Neural crest cell (in vitro differentiated cells): ENCODE measurements around the gene FAM184A. TPM values are rescaled to one million over a fixed set of nuclear protein-coding genes. Genes with fewer than 3 reads are reported as not detected.

Source experiments
- DNase-seq: peaks from one replicate; pipeline ENCODE4 v3.0.0; 2021; ENCODE audit warnings: low read depth, mixed read lengths, low spot score
- H3K27ac Mint-ChIP-seq: one replicate; pipeline ENCODE4 v1.8.0; 2021; ENCODE audit warnings: mild to moderate bottlenecking, mixed read lengths; ENCODE audit not compliant: unreplicated experiment
- H3K27me3 Mint-ChIP-seq: 2 replicates; pipeline ENCODE4 v1.8.0; 2021; ENCODE audit warnings: low read depth, mild to moderate bottlenecking, mixed read lengths
- H3K36me3 Mint-ChIP-seq: 2 replicates; pipeline ENCODE4 v1.8.0; 2021; ENCODE audit warnings: low read depth, mild to moderate bottlenecking, mixed read lengths
- H3K4me1 Mint-ChIP-seq: 2 replicates; pipeline ENCODE4 v1.8.0; 2021; ENCODE audit warnings: mixed read lengths
- H3K4me3 Mint-ChIP-seq: one replicate; pipeline ENCODE4 v1.8.0; 2021; ENCODE audit warnings: mild to moderate bottlenecking, mixed read lengths
- H3K9me3 Mint-ChIP-seq: 2 replicates; pipeline ENCODE4 v1.8.0; 2021; ENCODE audit warnings: mixed read lengths
- total RNA-seq: library from RNA; stranded (reverse); gene quantifications from 2 replicates; pipeline ENCODE4 v1.2.1, GENCODE V29; 2021
- TF ChIP-seq, protein P1 (sequence below): fragments of 200-600 bp; sonication (generic); conservative IDR thresholded peaks from 2 replicates; pipeline ENCODE4 v1.5.0; 2021; ENCODE audit warnings: antibody characterized with exemption, mild to moderate bottlenecking

Gene FAM184A
- total RNA-seq, 1 donor from 2014 or later: 7.6 TPM

DNA sequence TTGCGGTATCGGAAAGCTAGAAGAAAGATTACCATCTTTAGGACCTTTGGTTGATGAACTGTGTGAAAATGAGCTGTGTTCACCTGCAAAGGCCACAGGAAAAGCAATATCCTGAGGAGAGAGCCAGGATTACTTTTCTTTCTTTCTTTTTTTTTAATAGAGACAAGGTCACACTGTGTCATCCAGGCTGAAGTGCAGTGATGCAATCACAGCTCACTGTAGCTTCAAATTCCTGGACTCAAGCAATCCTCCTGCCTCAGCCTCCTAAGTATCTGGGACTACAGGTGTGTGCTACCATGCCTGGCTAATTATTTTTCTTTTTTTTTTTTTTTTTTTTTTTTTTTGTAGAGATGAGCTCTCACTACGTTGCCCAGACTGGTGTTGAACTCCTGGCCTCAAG, 17.2 kb downstream of the FAM184A start:
- DNase-seq: no peak
- Mint-ChIP-seq H3K4me3 (no peak overlapping the region), H3K27me3 (no peaks in the 10 kb centered on the region), H3K9me3 (no peaks in the 10 kb centered on the region), H3K36me3 (no peaks in the 10 kb centered on the region), H3K4me1 (no peaks in the 10 kb centered on the region), H3K27ac (no peak overlapping the region)
- TF ChIP-seq, protein P1, sequence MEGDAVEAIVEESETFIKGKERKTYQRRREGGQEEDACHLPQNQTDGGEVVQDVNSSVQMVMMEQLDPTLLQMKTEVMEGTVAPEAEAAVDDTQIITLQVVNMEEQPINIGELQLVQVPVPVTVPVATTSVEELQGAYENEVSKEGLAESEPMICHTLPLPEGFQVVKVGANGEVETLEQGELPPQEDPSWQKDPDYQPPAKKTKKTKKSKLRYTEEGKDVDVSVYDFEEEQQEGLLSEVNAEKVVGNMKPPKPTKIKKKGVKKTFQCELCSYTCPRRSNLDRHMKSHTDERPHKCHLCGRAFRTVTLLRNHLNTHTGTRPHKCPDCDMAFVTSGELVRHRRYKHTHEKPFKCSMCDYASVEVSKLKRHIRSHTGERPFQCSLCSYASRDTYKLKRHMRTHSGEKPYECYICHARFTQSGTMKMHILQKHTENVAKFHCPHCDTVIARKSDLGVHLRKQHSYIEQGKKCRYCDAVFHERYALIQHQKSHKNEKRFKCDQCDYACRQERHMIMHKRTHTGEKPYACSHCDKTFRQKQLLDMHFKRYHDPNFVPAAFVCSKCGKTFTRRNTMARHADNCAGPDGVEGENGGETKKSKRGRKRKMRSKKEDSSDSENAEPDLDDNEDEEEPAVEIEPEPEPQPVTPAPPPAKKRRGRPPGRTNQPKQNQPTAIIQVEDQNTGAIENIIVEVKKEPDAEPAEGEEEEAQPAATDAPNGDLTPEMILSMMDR: no peak

DNA sequence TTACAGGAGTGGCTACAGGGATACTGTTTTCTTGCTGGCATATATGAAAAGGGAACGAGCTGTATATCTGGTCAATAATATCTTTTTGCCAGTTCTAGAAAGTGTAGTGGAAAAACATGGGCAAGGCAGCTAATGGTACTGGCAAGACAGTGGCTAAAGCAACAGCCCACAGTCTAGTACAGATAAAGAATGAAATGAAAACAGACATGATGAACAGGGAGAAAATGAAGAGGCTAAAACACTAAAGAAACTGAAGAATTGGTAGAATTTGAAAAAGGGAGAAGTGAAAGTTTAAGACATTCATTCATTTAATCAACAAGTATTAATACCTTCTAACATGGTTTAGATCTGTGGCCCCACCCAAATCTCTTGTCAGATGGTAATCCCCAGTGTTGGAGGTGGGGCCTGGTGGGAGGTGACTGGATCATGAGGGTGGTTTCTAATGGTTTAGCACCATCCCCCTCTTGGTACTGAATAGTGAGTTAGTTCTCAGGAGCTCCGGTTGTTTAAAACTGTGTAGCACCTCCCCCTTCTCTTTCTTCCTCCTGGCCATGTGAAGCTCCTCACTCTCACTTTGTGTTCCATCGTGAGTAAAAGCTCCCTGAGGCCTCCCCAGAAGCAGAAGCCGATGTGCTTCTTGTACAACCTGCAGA, 18.1 kb downstream of the FAM184A start:
- no peaks in the 10 kb centered on the region for H3K27me3 Mint-ChIP-seq
- no peak for DNase-seq
- no peak overlapping the region for H3K27ac Mint-ChIP-seq
- H3K9me3 Mint-ChIP-seq: no peaks in the 10 kb centered on the region
- H3K4me3 Mint-ChIP-seq: no peak overlapping the region
- TF ChIP-seq, protein P1: no peak
- H3K36me3 Mint-ChIP-seq: no peaks in the 10 kb centered on the region
- no peaks in the 10 kb centered on the region for H3K4me1 Mint-ChIP-seq

DNA sequence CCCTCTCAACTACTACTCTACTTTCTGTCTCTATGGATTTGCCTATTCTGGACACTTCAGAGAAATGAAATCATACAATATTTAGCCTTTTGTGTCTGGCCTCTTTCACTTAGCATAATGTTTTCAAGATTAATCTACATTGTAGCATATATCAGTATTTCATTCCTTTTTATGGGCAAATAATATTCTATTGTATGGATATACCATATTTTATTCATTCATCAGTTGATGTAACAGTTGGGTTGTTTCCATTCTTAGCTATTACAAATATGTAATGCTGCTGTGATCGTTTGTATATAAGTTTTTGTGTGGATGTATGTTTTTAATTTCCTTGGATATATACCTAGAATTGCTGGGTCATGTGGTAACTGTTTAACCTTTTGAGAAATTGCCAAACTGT, 23.4 kb downstream of the FAM184A start:
- Mint-ChIP-seq H3K4me1 (no peaks in the 10 kb centered on the region), H3K9me3 (peaks cover 4% of the 10 kb centered on the region), H3K27ac (no peak overlapping the region), H3K4me3 (no peak overlapping the region), H3K36me3 (peaks cover 2% of the 10 kb centered on the region), H3K27me3 (no peaks in the 10 kb centered on the region)
- TF ChIP-seq, protein P1: no peak
- no peak for DNase-seq

DNA sequence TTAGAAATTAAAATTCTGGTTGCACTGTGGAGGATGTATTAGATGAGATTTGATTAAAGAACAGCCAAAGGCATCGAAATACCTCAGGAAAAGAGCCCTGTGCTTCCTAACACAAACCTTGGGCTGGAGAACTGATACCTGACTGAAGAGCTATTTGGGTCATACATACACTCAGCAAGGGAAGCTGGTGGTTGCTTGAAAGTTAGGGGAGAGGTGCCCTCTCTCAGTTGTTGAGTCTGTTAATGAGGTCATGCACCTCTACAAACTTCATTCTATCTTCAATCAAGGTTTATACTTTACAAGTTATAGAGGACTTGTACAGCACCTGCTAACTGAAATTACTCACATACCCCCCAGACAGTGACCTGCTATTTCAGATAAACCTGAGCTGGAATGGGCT, 25.5 kb downstream of the FAM184A start:
- peaks cover 12% of the 10 kb centered on the region for H3K36me3 Mint-ChIP-seq

DNA sequence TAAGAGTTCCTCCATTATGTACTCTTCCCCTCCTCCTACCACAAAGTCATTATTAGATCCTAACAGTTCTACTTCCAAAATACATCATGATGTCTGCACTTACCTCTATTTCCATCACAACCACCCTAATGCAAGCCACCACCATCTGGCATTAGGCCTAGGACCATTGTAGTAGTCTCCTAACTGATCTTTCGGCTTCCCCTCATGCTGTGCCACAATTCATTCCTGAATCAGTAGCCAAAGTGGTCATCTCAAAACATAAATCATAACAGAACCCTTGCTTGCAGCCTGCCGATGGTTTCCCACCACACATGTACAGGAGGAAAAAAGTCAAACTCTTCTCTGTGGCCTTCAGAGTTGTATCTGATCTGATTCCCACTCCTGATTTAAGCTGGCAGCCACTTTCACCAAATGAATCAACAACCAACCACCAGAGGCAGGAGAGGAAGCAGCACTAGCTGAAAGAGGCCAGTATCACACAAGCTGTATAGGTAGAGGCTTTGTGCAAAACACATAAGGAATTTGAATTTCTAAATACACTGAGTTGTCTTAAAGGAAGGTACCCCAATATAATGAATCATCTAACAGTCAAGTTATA, 26.1 kb downstream of the FAM184A start:
- peaks cover 17% of the 10 kb centered on the region for H3K9me3 Mint-ChIP-seq
- no peaks in the 10 kb centered on the region for H3K4me1 Mint-ChIP-seq
- H3K27ac Mint-ChIP-seq: no peak overlapping the region
- DNase-seq: no peak
- no peak overlapping the region for H3K4me3 Mint-ChIP-seq
- peaks cover 16% of the 10 kb centered on the region for H3K36me3 Mint-ChIP-seq
- no peaks in the 10 kb centered on the region for H3K27me3 Mint-ChIP-seq
- TF ChIP-seq, protein P1: no peak

More for the DNA sequence above, 25.5 kb downstream of the FAM184A start:
- Mint-ChIP-seq H3K27me3 (no peaks in the 10 kb centered on the region), H3K9me3 (peaks cover 12% of the 10 kb centered on the region), H3K4me1 (no peaks in the 10 kb centered on the region), H3K27ac (peak overlapping the region; percentile 60), H3K4me3 (no peak overlapping the region)
- no peak for DNase-seq
- TF ChIP-seq, protein P1: no peak
